ENCODE data around the gene PTPN2.

DNA sequence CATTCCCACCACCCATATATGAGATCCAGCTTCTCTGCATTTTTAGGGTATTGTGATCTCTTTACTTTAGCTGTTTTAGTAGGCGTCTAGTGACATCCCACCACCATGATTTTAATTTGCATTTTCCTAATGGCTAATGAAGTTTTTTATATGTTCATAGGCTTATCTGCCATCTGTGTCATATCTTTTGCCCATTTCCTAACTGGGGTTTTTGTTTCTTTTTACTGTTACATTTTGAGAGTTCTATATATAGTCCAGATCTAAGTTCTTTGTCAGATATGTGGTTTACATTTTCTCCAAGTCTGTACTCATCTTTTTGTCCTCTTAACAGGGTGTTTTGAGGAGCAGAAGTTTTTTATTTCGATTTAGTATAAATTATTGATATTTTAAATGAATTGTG, 39.6 kb downstream of the PTPN2 start:
- no peak for TF ChIP-seq ZFP3 (CRISPR knock-in tag; IDR thresholded peaks at IDR 0.05)
- no peak for TF ChIP-seq PATZ1 (CRISPR knock-in tag; IDR thresholded peaks at IDR 0.05; ENCODE audit: borderline replicate concordance)
- no peak for TF ChIP-seq ARNTL (CRISPR knock-in tag; IDR thresholded peaks at IDR 0.05; ENCODE audit: borderline replicate concordance, low read depth)
- TF ChIP-seq ZC3H10 (CRISPR knock-in tag; IDR thresholded peaks at IDR 0.05), result no peak
- no peak for TF ChIP-seq TOX (CRISPR knock-in tag; IDR thresholded peaks at IDR 0.05; ENCODE audit: borderline replicate concordance)
- TF ChIP-seq BACH2 (CRISPR knock-in tag; IDR thresholded peaks at IDR 0.05; ENCODE audit: borderline replicate concordance), result no peak
- no peak for TF ChIP-seq CSDC2 (CRISPR knock-in tag; IDR thresholded peaks at IDR 0.05)
- TF ChIP-seq ZNF70 (CRISPR knock-in tag; IDR thresholded peaks at IDR 0.05), result no peak
- TF ChIP-seq ZNF8 (CRISPR knock-in tag; IDR thresholded peaks at IDR 0.05), result no peak
- no peak for TF ChIP-seq ZNF565 (CRISPR knock-in tag; conservative IDR thresholded peaks at IDR 0.05; ENCODE audit: low read depth)
- TF ChIP-seq RARB (CRISPR knock-in tag; IDR thresholded peaks at IDR 0.05), result no peak
